Small intestine (tissue), 7 donors: Measurements from ENCODE around the gene MAPRE2. TPM values are rescaled to one million over a fixed set of nuclear protein-coding genes. Genes with fewer than 3 reads are reported as not detected.

ENCODE experiments used
- DNase-seq, 2 donors: peaks; one replicate each; pipeline versions ENCODE4 v3.0.0 to v3.0.0-alpha.2; 2013
- FAIRE-seq: peaks from 2 replicates; lab custom pipeline; 2012; peaks lifted over from hg19 to GRCh38; lab: Jason Lieb, UNC
- H3K27ac ChIP-seq, 3 donors: one replicate each; pipeline ENCODE4 v1.5.1; 2013; ENCODE audit warnings: low read length in 2 of 3, mild to moderate bottlenecking in 2 of 3, control low read depth in 1 of 3, inconsistent platforms in 1 of 3, low read depth in 1 of 3, moderate library complexity in 1 of 3
- H3K27me3 ChIP-seq, 3 donors: one replicate each; pipeline ENCODE4 v1.6.1; 2013; ENCODE audit warnings: low read length in 3 of 3, inconsistent platforms in 1 of 3; ENCODE audit not compliant: control insufficient read depth in 3 of 3, insufficient read depth in 3 of 3
- H3K36me3 ChIP-seq, 3 donors: one replicate each; pipeline ENCODE4 v1.6.1; 2013; ENCODE audit warnings: low read length in 3 of 3, inconsistent platforms in 1 of 3, low read depth in 1 of 3, mild to moderate bottlenecking in 1 of 3, moderate library complexity in 1 of 3; ENCODE audit not compliant: control insufficient read depth in 3 of 3, insufficient read depth in 2 of 3
- H3K4me1 ChIP-seq, 3 donors: one replicate each; pipeline ENCODE4 v1.6.1; 2013; ENCODE audit warnings: low read length in 2 of 3, inconsistent platforms in 1 of 3, low read depth in 1 of 3, mild to moderate bottlenecking in 1 of 3, moderate library complexity in 1 of 3; ENCODE audit not compliant: control insufficient read depth in 3 of 3, insufficient read depth in 2 of 3
- H3K4me3 ChIP-seq, 3 donors: one replicate each; pipeline ENCODE4 v1.5.1; 2013; ENCODE audit warnings: low read length in 3 of 3, control low read depth in 1 of 3, inconsistent platforms in 1 of 3, low read depth in 1 of 3, mild to moderate bottlenecking in 1 of 3, moderate library complexity in 1 of 3
- H3K9me3 ChIP-seq, 2 donors: one replicate each; pipeline ENCODE4 v1.6.1; 2013; ENCODE audit warnings: low read depth in 1 of 2, low read length in 1 of 2; ENCODE audit not compliant: control insufficient read depth in 2 of 2, insufficient read depth in 1 of 2
- WGBS, 3 donors: extraction: QIAGEN DNeasy Blood & Tissue Kit; methylation state at CpG; one replicate each; pipeline ENCODE4 v1.1.7; 2013; 5-methylcytosine and 5-hydroxymethylcytosine counted together
- polyA plus RNA-seq, 4 donors: library from polyadenylated mRNA; stranded (reverse) in 3 of 4; unstranded in 1 of 4; fragments of 200-250 nt in 3 of 4; fragments of 120-200 nt in 1 of 4; gene quantifications; one replicate each; pipeline versions ENCODE4 v1.2.1 to v1.2.3, GENCODE V29; 2013
- donor health status: healthy with polysubstance abuse.
- donor health status: control.
- donor health status: control.
- donor health status: Bipolar disorder and iron deficiency.
- donor health status: healthy.

MAPRE2 gene
- polyA plus RNA-seq, 4 donors, result 6.2 to 19.8 (median 11.2) TPM

- Histone ChIP-seq H3K27me3 (no peaks in the 10 kb centered on the region), H3K4me3 (no peak overlapping the region), H3K9me3 (no peaks in the 10 kb centered on the region), H3K4me1 (peaks cover 0 to 20% (median 1%) of the 10 kb centered on the region in 3 donors), H3K27ac (peak overlapping the region in 1 of 3 donors; percentile 74), H3K36me3 (no peaks in the 10 kb centered on the region)
- 61 to 74% (median 73%) methylated on average over 8 of the region's 8 CpGs for WGBS, 3 donors
- FAIRE-seq (no peak), DNase-seq (no peak)
Measured at GRCh38 chr18:35049111-35050027, 8.2 kb downstream of the MAPRE2 start.

- Histone ChIP-seq H3K9me3 (no peaks in the 10 kb centered on the region), H3K27ac (peak overlapping the region in 2 of 3 donors; percentile 11 to 60), H3K4me1 (peaks cover 0 to 19% (median 1%) of the 10 kb centered on the region in 3 donors), H3K36me3 (no peaks in the 10 kb centered on the region), H3K27me3 (no peaks in the 10 kb centered on the region), H3K4me3 (no peak overlapping the region)
- no peak for FAIRE-seq
- DNase-seq, result no peak
- 59 to 85% (median 77%) methylated on average over 1 of the region's 1 CpG for WGBS, 3 donors
Measured at GRCh38 chr18:35050028-35050546, 8.9 kb downstream of the MAPRE2 start.

- Histone ChIP-seq H3K4me1 (peaks cover 0 to 17% (median 1%) of the 10 kb centered on the region in 3 donors), H3K27me3 (no peaks in the 10 kb centered on the region), H3K36me3 (no peaks in the 10 kb centered on the region), H3K9me3 (no peaks in the 10 kb centered on the region), H3K27ac (peak overlapping the region in 1 of 3 donors; percentile 53), H3K4me3 (no peak overlapping the region)
- DNase-seq (no peak), FAIRE-seq (no peak)
- WGBS, 3 donors, result 57 to 87% (median 84%) methylated on average over 2 of the region's 2 CpGs
Measured at GRCh38 chr18:35050705-35051195, 9.5 kb downstream of the MAPRE2 start.

- Histone ChIP-seq H3K27ac (no peak overlapping the region), H3K4me3 (no peak overlapping the region), H3K36me3 (no peaks in the 10 kb centered on the region), H3K27me3 (no peaks in the 10 kb centered on the region), H3K4me1 (peaks cover 0 to 13% (median 1%) of the 10 kb centered on the region in 3 donors), H3K9me3 (no peaks in the 10 kb centered on the region)
- WGBS, 3 donors, result 82 to 87% (median 85%) methylated on average over 2 of the region's 2 CpGs
- no peak for FAIRE-seq
- no peak for DNase-seq
Measured at GRCh38 chr18:35051641-35052377, 10.6 kb downstream of the MAPRE2 start.

GRCh38 chr18:35054401-35054800 lies 13.2 kb downstream of the MAPRE2 start:
- FAIRE-seq (no peak), DNase-seq (no peak)
- Histone ChIP-seq H3K27me3 (no peaks in the 10 kb centered on the region), H3K27ac (no peak overlapping the region), H3K4me3 (no peak overlapping the region), H3K4me1 (peaks cover 0 to 12% (median under 1%) of the 10 kb centered on the region in 3 donors), H3K9me3 (no peaks in the 10 kb centered on the region), H3K36me3 (no peaks in the 10 kb centered on the region)
- WGBS, 3 donors, result 84 to 93% (median 85%) methylated on average over 9 of the region's 9 CpGs

- Histone ChIP-seq H3K4me1 (peaks cover 0 to 9% (median 0%) of the 10 kb centered on the region in 3 donors), H3K36me3 (no peaks in the 10 kb centered on the region), H3K27me3 (no peaks in the 10 kb centered on the region), H3K27ac (no peak overlapping the region), H3K9me3 (no peaks in the 10 kb centered on the region), H3K4me3 (no peak overlapping the region)
- DNase-seq (no peak), FAIRE-seq (no peak)
- 93 to 97% (median 94%) methylated on average over 7 of the region's 7 CpGs for WGBS, 3 donors
Measured at GRCh38 chr18:35055105-35055504, 13.9 kb downstream of the MAPRE2 start.

GRCh38 chr18:35055726-35056125 lies 14.5 kb downstream of the MAPRE2 start:
- no peak overlapping the region for H3K27ac ChIP-seq
- FAIRE-seq (no peak), DNase-seq (no peak)
- WGBS, 3 donors, result 93 to 97% (median 94%) methylated on average over 2 of the region's 2 CpGs
- H3K27me3 ChIP-seq, result no peaks in the 10 kb centered on the region
- no peaks in the 10 kb centered on the region for H3K36me3 ChIP-seq
- H3K9me3 ChIP-seq, result no peaks in the 10 kb centered on the region
- H3K4me3 ChIP-seq, result no peak overlapping the region
- peaks cover 0 to 4% (median 0%) of the 10 kb centered on the region in 3 donors for H3K4me1 ChIP-seq

GRCh38 chr18:35059280-35059927 lies 18.2 kb downstream of the MAPRE2 start:
- Histone ChIP-seq H3K27me3 (no peaks in the 10 kb centered on the region), H3K4me1 (no peaks in the 10 kb centered on the region), H3K27ac (no peak overlapping the region), H3K9me3 (no peaks in the 10 kb centered on the region), H3K36me3 (no peaks in the 10 kb centered on the region), H3K4me3 (no peak overlapping the region)
- WGBS, 3 donors, result 86 to 89% (median 88%) methylated on average over 5 of the region's 5 CpGs
- DNase-seq, result no peak
- FAIRE-seq, result no peak
